HG03025 (cell line): ENCODE results near the gene ITPR2.
"Not testable (repeated sequence)": the region's sequence is repeated elsewhere in the genome, so short reads cannot be mapped to it uniquely, and the experiment has no call there.

Source experiments
- ATAC-seq: cut with Tn5 transposase; IDR thresholded peaks from one replicate; pipeline ENCODE4 v1.9.1; 2021; ENCODE audit warnings: mild to moderate bottlenecking, moderate library complexity; ENCODE audit not compliant: unreplicated experiment, low FRiP score

Gene ITPR2

DNA sequence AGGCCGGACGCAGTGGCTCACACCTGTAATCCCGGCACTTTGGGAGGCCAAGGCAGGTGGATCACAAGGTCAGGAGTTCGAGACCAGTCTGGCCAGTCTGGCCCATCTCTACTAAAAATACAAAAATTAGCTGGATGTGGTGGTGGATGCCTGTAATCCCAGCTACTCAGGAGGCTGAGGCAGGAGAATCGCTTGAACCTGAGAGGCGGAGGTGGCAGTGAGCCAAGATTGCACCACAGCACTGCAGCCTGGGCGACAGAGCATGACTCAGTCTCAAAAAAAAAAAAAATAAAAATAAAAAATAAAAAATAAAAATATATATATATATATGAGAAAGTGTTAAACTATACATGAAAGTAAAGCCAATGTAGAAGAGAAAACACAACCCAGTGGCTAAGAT is 228.2 kb downstream of the ITPR2 start:
- ATAC-seq = not testable (repeated sequence)

DNA sequence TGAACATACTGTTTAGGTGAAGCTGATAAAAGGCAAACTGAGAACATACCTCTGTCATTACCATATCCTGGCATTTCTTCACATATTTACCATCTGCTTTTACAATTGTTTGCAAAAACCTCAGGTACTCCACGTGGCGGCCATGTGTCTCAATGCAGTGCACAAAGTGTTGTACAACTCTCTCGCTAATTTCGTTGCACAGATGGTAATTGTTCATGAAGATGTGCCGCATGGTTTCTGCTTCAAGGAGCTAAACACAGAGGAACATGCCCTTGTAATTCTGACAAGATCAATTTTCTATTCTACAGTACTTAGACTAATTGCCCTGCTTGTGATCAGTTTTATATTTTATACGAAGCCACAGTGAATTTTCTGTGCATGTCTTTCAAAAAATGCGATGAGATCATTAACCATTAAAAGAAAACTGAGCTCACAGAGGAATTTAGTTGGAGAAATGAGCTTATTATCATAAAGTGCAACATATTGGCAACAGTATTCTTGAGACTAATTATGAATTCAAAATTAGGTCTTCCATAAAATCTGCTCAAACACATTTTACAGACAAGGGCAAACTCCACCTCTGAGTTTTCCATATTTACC is 233.8 kb downstream of the ITPR2 start:
- ATAC-seq = no peak

- no peak for ATAC-seq
Measured at GRCh38 chr12:26595806-26596205, 237.2 kb downstream of the ITPR2 start.

DNA sequence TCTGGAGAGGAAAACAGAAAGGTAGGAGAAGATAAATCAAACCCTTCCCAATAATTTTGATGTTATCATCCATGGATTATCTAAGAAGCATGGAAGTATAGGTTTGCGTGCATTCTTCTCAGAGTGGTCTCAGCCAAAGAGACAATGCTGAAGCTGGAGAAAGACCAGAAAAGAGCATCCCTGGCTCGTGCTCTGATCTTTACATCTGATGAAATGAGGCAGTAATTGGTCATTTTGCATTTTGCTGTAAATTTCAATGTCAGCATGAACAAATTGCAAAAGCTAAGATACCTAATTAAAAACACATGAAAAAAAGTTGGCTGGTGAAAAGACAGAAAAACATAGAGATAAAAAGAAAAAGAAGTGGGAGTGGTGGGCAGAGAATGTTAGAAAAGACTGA is 252.4 kb downstream of the ITPR2 start:
- no peak for ATAC-seq

DNA sequence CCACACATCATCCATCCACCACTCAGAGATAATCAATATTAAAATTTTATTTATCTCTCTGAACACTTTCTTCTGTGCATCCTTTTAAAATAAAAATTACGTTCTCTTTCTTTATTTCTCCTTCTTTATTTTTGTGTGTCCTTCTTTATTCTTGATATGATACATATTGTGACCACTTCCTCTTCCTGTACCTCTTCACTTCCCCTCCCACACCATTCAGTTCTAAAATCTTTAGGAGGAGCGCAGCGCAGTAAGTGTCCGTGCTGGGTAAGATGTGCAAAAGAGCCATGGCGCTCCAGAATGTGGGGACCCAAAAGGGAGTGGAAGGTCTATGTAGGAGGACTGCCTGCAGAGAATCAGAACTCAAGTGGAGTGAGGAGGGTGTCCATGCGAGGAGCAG is 256.7 kb downstream of the ITPR2 start:
- no peak for ATAC-seq

GRCh38 chr12:26573225-26573909 is 259.6 kb downstream of the ITPR2 start:
- no peak for ATAC-seq

DNA sequence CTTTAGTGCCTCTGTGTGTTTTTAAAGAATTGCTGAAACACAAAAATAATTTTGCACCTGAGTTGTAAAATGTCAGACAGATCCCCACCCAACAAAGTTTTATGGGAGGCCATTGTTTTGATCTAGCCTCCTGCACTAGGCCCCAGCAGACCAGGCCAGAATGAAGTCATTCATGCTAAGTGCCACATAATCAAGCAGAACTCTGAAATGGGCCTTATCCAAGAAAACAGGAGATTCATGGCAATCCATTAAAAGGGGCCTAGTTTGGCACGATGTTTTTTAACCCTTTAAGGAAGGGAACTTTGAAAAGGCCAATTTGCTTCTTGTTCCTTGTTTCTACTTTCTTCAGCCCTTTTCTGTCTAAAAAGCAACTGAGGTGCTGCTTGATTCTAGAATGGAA is 260.9 kb downstream of the ITPR2 start:
- ATAC-seq = no peak

- ATAC-seq = no peak
Measured at GRCh38 chr12:26571560-26571959, 261.4 kb downstream of the ITPR2 start.

DNA sequence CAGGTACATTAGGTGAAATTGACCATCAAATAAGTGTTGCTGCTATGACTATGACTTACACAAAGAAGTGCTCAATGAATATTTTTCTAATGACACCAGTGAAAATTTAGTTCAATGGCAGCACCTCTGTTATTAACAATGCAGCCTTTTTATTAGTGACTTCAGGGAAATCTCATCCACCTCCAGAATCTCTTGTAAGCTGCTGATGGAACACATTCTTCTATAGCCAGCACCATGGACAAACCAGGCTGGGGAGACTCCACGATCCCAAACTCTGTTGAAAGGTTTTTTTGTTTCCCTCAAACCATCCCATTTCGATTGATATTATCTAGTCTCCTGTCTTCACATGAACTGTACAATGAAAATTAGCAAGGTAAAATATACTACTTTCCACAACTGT is 265.9 kb downstream of the ITPR2 start:
- no peak for ATAC-seq

- no peak for ATAC-seq
Measured at GRCh38 chr12:26566675-26567074, 266.3 kb downstream of the ITPR2 start.

DNA sequence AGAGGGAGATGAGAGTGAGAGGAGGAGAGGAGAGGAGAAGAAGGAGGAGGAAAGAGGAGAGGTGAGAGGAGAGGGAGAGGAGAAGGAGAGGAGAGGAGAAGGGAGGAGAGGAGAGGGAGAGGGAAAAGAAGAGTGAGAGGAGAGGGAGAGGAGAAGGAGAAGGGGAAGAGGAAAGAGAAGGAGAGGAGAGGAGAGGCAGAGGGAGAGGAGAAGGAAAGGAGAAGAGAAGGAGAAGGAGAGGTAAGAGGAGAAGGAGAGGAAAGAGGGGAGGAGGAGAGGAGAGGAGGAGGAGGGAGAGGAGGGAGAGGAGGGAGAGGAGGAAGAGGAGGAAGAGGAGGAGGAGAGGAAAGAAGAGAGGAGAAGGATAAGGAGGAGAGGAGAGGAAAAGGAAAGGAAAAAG is 266.8 kb downstream of the ITPR2 start:
- no peak for ATAC-seq

DNA sequence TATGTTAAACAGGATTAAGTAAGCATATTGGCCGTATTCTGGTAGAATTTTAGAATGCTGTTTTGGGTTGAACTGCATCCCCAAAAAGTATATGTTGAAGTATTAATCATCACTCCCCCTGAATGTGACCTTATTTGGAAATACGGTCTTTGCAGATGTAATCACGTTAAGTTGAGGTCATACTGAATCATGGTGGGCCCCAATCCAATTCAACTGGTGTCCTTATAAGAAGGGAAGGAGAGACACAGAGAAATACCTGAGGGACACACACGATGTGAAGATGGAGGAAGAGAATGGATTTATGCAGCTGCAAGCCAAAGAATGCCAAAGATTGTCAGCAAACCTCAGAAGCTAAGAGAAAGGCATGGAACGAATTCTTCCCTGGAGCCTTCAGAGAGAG is 268.6 kb downstream of the ITPR2 start:
- ATAC-seq = no peak

DNA sequence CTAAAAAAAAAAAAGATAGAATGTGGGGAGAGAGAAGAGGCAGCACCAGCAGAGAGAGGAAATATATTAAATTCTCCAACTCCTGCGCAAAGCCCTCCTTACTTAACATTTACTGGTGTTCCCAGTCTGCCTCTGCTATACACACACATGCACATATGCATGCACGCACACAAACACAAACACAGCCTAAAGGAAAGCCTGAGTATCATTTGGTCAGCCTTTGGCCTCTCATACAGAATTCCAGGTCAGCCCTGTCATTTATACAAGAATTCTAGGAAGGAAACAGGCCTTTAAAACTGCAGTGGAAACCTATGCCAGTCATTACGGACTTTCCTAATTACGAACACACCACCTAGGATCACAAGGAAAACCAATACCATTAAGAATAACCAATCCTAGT is 269.4 kb downstream of the ITPR2 start:
- ATAC-seq = no peak

DNA sequence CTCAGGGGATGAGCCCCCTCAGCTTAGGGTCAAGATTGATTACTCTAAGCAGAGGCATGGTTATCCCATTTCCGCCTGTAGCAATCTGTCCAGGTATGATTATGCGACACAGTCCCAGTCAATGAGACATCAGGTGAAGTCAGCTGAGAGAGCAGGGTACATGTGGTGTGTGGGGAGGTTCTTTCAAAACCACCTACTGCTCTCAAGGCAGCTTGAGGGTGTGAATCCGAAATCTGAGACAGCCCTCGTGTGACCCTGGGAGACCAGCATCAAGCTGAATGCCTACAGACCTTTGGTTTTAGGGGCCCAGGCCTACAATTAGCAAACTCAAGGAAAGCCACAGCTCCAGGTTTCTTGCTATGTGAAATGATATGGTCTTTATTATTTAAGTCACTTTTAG is 275.7 kb downstream of the ITPR2 start:
- no peak for ATAC-seq

- ATAC-seq = no peak
Measured at GRCh38 chr12:26556916-26557315, 276.1 kb downstream of the ITPR2 start.

DNA sequence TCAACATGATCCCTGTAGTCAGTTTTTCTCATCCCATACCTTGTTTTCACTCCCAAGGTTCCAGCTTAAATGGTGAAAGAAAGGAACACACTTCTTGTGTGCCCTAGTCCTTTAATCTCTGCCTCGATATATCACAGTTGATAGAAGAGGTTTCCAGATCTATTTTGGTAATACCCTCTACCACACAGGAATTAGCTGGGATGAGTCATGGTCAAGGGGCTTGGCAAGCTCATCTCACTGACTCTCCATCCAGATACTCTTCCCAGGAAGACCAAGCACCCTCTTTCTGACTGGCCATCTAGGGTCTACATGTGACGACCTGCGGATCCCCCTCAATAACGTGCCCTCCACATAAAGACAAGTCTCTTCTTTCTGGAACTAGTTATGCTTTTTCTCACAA is 277.9 kb downstream of the ITPR2 start:
- no peak for ATAC-seq

- no peak for ATAC-seq
Measured at GRCh38 chr12:26554332-26554731, 278.7 kb downstream of the ITPR2 start.

GRCh38 chr12:26551385-26551784 is 281.6 kb downstream of the ITPR2 start:
- no peak for ATAC-seq

DNA sequence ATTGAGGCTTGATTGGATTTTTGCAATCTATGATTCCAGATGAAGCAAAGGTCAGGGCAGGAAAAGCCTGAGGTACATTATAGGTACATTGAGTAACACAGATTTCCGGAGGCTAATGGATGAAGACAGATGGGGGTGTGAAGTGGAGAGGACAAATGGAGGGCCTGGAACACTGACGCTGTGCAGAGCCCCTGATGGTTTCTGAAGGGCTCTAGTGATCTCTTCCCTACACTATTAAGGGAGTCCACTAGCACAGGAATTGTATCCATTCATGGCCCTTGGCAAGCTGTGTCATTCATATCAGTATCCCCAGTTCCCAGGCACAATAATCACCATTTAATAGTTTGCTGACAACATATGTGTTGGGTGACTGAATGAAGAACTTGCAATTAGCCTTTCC is 284.8 kb downstream of the ITPR2 start:
- ATAC-seq = no peak

- no peak for ATAC-seq
Measured at GRCh38 chr12:26546535-26547314, 286.3 kb downstream of the ITPR2 start.

GRCh38 chr12:26539131-26539530 is 293.9 kb downstream of the ITPR2 start:
- no peak for ATAC-seq

DNA sequence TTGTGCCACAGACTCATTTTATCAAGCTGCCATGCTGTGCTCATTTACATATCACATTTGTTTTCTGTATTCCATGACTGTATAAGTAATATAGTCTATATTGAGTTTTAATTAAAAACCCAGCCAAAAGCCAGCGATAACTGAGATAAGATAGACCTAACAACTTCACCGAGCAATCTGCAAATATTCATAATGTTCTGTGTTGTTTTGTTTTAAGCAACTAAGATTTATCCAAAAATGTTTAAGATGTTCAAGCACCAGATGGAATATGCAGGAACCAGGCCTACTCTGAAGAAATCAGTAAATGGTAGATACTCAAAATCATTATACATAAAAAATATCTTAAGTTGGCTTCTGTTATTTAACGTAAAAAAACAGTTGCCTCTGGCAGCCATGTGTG is 295.3 kb downstream of the ITPR2 start:
- ATAC-seq = no peak
